HepG2 (cell line): ENCODE measurements around the gene AHCY. TPM values are rescaled to one million over a fixed set of nuclear protein-coding genes. Genes with fewer than 3 reads are reported as not detected.
A peak's percentile ranks its signal among the peaks of the same experiment; 100 is the strongest.

Source experiments
- ATAC-seq: fragments of 200-7000 bp; cut with Tn5 transposase; 3 replicates; pipeline ENCODE4 v1.9.1; 2020; ENCODE audit warnings: mild to moderate bottlenecking, moderate library complexity
- BruUV-seq: library from RNA; stranded (reverse); fragments of 400-500 nt; replicated peaks from 2 replicates; lab custom pipeline; 2021; lab: Mats Ljungman, UMichigan
- CTCF ChIA-PET: fragments of 300-600 bp; formaldehyde crosslinking; extraction: SDS; loops from one replicate; lab custom pipeline; 2021; ENCODE audit warnings: low total read pairs, inconsistent platforms, low intra/inter-chr PET ratio; lab: Yijun Ruan, JAX
- POLR2A ChIA-PET: fragments of 350-600 bp; sonication (Branson Sonifier 250); formaldehyde crosslinking; loops from one replicate; lab custom pipeline; 2020; ENCODE audit warnings: antibody characterized with exemption, inconsistent platforms; lab: Yijun Ruan, JAX
- DNase-seq: peaks from one replicate; pipeline ENCODE4 v3.0.0-alpha.2; 2015; ENCODE audit warnings: low spot score
- FAIRE-seq: peaks from 3 replicates; lab custom pipeline; 2011; peaks lifted over from hg19 to GRCh38; lab: Jason Lieb, UNC
- H2AFZ ChIP-seq: one replicate; pipeline ENCODE4 v1.6.1; 2011; ENCODE audit warnings: low read length, inconsistent platforms
- H3K27ac ChIP-seq: fragments of 300-600 bp; 3 replicates; pipeline ENCODE4 v1.8.0; 2011; ENCODE audit warnings: mixed run types, mild to moderate bottlenecking, mixed read lengths, low read length, inconsistent platforms; ENCODE audit not compliant: insufficient read depth; ENCODE audit errors: extremely low read length
- H3K27me3 ChIP-seq, 2 experiments: fragments of 200-600 bp in 1 of 2; 2 replicates in 1 of 2; 3 replicates in 1 of 2; pipeline versions ENCODE4 v1.6.0 to v1.8.0; 2011; ENCODE audit warnings: low read length in 2 of 2, mild to moderate bottlenecking in 2 of 2, moderate library complexity in 2 of 2, inconsistent platforms in 1 of 2; ENCODE audit not compliant: insufficient read depth in 2 of 2, control insufficient read depth in 1 of 2
- H3K36me3 ChIP-seq, 2 experiments: fragments of 200-600 bp in 1 of 2; replicated peaks in 1 of 2; 2 replicates in 1 of 2; 3 replicates in 1 of 2; pipeline versions ENCODE4 v1.5.1 to v1.8.0; 2011; ENCODE audit warnings: low read length in 2 of 2, inconsistent platforms in 1 of 2; ENCODE audit not compliant: insufficient read depth in 2 of 2, control insufficient read depth in 1 of 2
- H3K4me1 ChIP-seq: 2 replicates; pipeline ENCODE4 v1.5.1; 2012; ENCODE audit warnings: low read length, inconsistent platforms; ENCODE audit not compliant: insufficient read depth
- H3K4me2 ChIP-seq: 2 replicates; pipeline ENCODE4 v1.6.0; 2011; ENCODE audit warnings: low read depth, low read length, inconsistent platforms
- H3K4me3 ChIP-seq, 3 experiments: fragments of 200-600 bp in 1 of 3; sonication (generic), shearing (Covaris generic) in 1 of 3; replicated peaks in 1 of 3; 2 replicates each; pipeline ENCODE4 v1.5.1; 2011 to 2016; ENCODE audit warnings: low read length in 3 of 3, inconsistent platforms in 2 of 3, low read depth in 2 of 3, mild to moderate bottlenecking in 2 of 3, control low read depth in 1 of 3, mixed read lengths in 1 of 3; ENCODE audit not compliant: insufficient read depth in 1 of 3
- H3K79me2 ChIP-seq: one replicate; pipeline ENCODE4 v1.6.1; 2011; ENCODE audit warnings: low read length, inconsistent platforms; ENCODE audit not compliant: insufficient read depth
- H3K9ac ChIP-seq: 2 replicates; pipeline ENCODE4 v1.6.0; 2011; ENCODE audit warnings: mild to moderate bottlenecking, low read depth, low read length, inconsistent platforms; ENCODE audit not compliant: insufficient read depth
- H3K9me3 ChIP-seq: 2 replicates; pipeline ENCODE4 v1.5.1; 2012; ENCODE audit warnings: mild to moderate bottlenecking, low read length
- H4K20me1 ChIP-seq: 2 replicates; pipeline ENCODE4 v1.6.0; 2011; ENCODE audit warnings: inconsistent platforms, mild to moderate bottlenecking, low read length, moderate library complexity; ENCODE audit not compliant: insufficient read depth
- AHDC1 ChIP-seq: sonication (generic); formaldehyde crosslinking; IDR thresholded peaks from 2 replicates; pipeline ENCODE4 v1.5.1; 2020; ENCODE audit warnings: mild to moderate bottlenecking, missing genetic modification reagents, borderline replicate concordance
- MZF1 ChIP-seq: sonication (generic); formaldehyde crosslinking; IDR thresholded peaks from 2 replicates; pipeline ENCODE4 v1.8.1; 2023; ENCODE audit warnings: mild to moderate bottlenecking, missing genetic modification reagents, borderline replicate concordance
- RNF219 ChIP-seq: sonication (generic); formaldehyde crosslinking; IDR thresholded peaks from 2 replicates; pipeline ENCODE4 v1.5.0; 2020; ENCODE audit warnings: mild to moderate bottlenecking, missing genetic modification reagents
- TBX2 ChIP-seq: sonication (generic); formaldehyde crosslinking; IDR thresholded peaks from 2 replicates; pipeline ENCODE4 v1.5.0; 2020; ENCODE audit warnings: missing genetic modification reagents, mild to moderate bottlenecking, borderline replicate concordance
- TFAP4 ChIP-seq: sonication (generic); IDR thresholded peaks from 2 replicates; pipeline ENCODE4 v1.6.1; 2016; ENCODE audit warnings: low read depth, borderline replicate concordance
- ZNF724P ChIP-seq: sonication (generic); formaldehyde crosslinking; IDR thresholded peaks from 2 replicates; pipeline ENCODE4 v1.8.0; 2022; ENCODE audit warnings: missing genetic modification reagents, borderline replicate concordance
- ZNF782 ChIP-seq: sonication (generic); formaldehyde crosslinking; IDR thresholded peaks from 2 replicates; pipeline ENCODE4 v1.4.0; 2020; ENCODE audit warnings: missing genetic modification reagents, mild to moderate bottlenecking, borderline replicate concordance
- WGBS: methylation state at CpG from one replicate; pipeline ENCODE4 v1.1.6; 2017; ENCODE audit warnings: low lambda C conversion rate; 5-methylcytosine and 5-hydroxymethylcytosine counted together
- in situ Hi-C: cut with HindIII; loops from 2 replicates; pipeline ENCODE4 v1.10.0; 2017; ENCODE audit warnings: low pct_unique_long_range_greater_than_20kb; ENCODE audit not compliant: extremely low pct_ligation_motif_present
- intact Hi-C: fragments of 100-400 bp; cut with micrococcal nuclease; formaldehyde crosslinking; loops from one replicate; pipeline ENCODE4 v1.10.0; 2022; ENCODE audit not compliant: unreplicated experiment
- polyA plus RNA-seq, 8 experiments: library from polyadenylated mRNA; depleted of rRNA in 3 of 8; stranded (reverse) in 7 of 8; unstranded in 1 of 8; fragments of >200 nt; fragmentation: Illumina TruSeq in 4 of 8; extraction: Trizol in 4 of 8; gene quantifications; 2 replicates each; pipeline versions ENCODE4 v1.2.1 to v1.2.3, GENCODE V29; 2011 to 2016; ENCODE audit warnings: low read depth in 4 of 8, missing spikeins in 1 of 8, mixed read lengths in 1 of 8; ENCODE audit not compliant: insufficient read depth in 1 of 8
- total RNA-seq, 5 experiments: library from RNA; depleted of rRNA; stranded (reverse); fragments of >200 nt; fragmentation: Illumina TruSeq; extraction: Trizol; gene quantifications; 2 replicates each; pipeline ENCODE4 v1.2.3, GENCODE V29; 2016; ENCODE audit warnings: low read depth in 1 of 5

Gene AHCY
- total and polyA plus RNA-seq, 2 of the 13 experiments (the other 11 are each of a cell fraction or from before 2014, with no cell fraction given), result 407 to 419 TPM

- TF ChIP-seq RNF219 (CRISPR knock-in tag), result 0 out of 2 replicates have a peak, but pooled peaks have one; percentile 23
These were observed 2.4 kb upstream of the AHCY start (continued) for GRCh38 chr20:34305333-34306230.

GRCh38 chr20:34302312-34302722 is 838 bp downstream of the AHCY start:
- Histone ChIP-seq H3K9ac (peak overlapping the region; percentile 94), H2AFZ (no peak overlapping the region), H3K79me2 (peaks cover 42% of the 10 kb centered on the region), H3K4me3 (peak overlapping the region; percentile 80 to 92 (median 90)), H3K4me2 (peak overlapping the region; percentile 85), H3K9me3 (no peaks in the 10 kb centered on the region), H3K36me3 (peaks cover 3 to 4% of the 10 kb centered on the region in 2 experiments; a peak in 3 of 5 replicates), H3K27me3 (no peaks in the 10 kb centered on the region; a peak in 1 of 5 replicates), H4K20me1 (peaks cover 24% of the 10 kb centered on the region), H3K27ac (peak overlapping the region; percentile 83), H3K4me1 (peaks cover 76% of the 10 kb centered on the region)
- no TSS peak for BruUV-seq
- peak; percentile 39 for DNase-seq
- 12% methylated on average over 9 of the region's 9 CpGs for WGBS
- intact Hi-C loops (loop anchor here (2.0 kb wide), 1 partner anchor 214 kb away; the partner anchor contains the start of gene DYNLRB1), in situ Hi-C loops (loop anchor here (10.0 kb wide), 1 partner anchor 402 kb away; the partner anchor contains the start of gene TP53INP2)
- ATAC-seq, result peak; percentile 1
- POLR2A ChIA-PET, result interaction anchor here (0.9 to 6.5 kb wide), 19 partner anchors 9 to 402 kb away, joined by 3 to 144 read pairs (median 5); partner anchors contain the start of genes DYNLRB1, ITCH and TP53INP2
- no peak for FAIRE-seq
- CTCF ChIA-PET, result interaction anchor here (1.0 kb wide), 1 partner anchor 10 kb away, joined by 3 read pairs; no protein-coding TSS in a partner anchor
- TF ChIP-seq MZF1 (CRISPR knock-in tag), result no peak
- TF ChIP-seq ZNF724P (CRISPR knock-in tag), result no peak
- TF ChIP-seq AHDC1 (CRISPR knock-in tag), result no peak
- 0 out of 2 replicates have a peak, but pooled peaks have one; percentile 59 for TF ChIP-seq TFAP4
- TF ChIP-seq ZNF782, result no peak
- TF ChIP-seq TBX2 (CRISPR knock-in tag), result no peak
